HG03045 (cell line): Measurements from ENCODE around the gene ZDHHC14.
"Not testable (repeated sequence)": the region's sequence is repeated elsewhere in the genome, so short reads cannot be mapped to it uniquely, and the experiment has no call there.

Experiments
- ATAC-seq: cut with Tn5 transposase; IDR thresholded peaks from one replicate; pipeline ENCODE4 v1.9.1; 2021; ENCODE audit warnings: mild to moderate bottlenecking, moderate library complexity; ENCODE audit not compliant: unreplicated experiment

Gene ZDHHC14

GRCh38 chr6:157676241-157676640 lies 295.3 kb downstream of the ZDHHC14 start:
- no peak for ATAC-seq

- ATAC-seq, result no peak
Observed at GRCh38 chr6:157677235-157677634, 296.2 kb downstream of the ZDHHC14 start.

- ATAC-seq, result no peak
Observed at GRCh38 chr6:157679605-157680580, 298.9 kb downstream of the ZDHHC14 start.

- no peak for ATAC-seq
Observed at GRCh38 chr6:157681041-157681650, 300.2 kb downstream of the ZDHHC14 start.

GRCh38 chr6:157682856-157683481 lies 302.0 kb downstream of the ZDHHC14 start:
- no peak for ATAC-seq

- no peak for ATAC-seq
Observed at GRCh38 chr6:157683707-157684106, 302.7 kb downstream of the ZDHHC14 start.

- no peak for ATAC-seq
Observed at GRCh38 chr6:157684620-157685299, 303.8 kb downstream of the ZDHHC14 start.

GRCh38 chr6:157685596-157686280 lies 304.7 kb downstream of the ZDHHC14 start:
- ATAC-seq, result no peak

- ATAC-seq, result no peak
Observed at GRCh38 chr6:157688275-157688959, 307.4 kb downstream of the ZDHHC14 start.

GRCh38 chr6:157688960-157689599 lies 308.1 kb downstream of the ZDHHC14 start:
- no peak for ATAC-seq

GRCh38 chr6:157689875-157690274 lies 308.9 kb downstream of the ZDHHC14 start:
- no peak for ATAC-seq

- no peak for ATAC-seq
Observed at GRCh38 chr6:157690441-157691210, 309.6 kb downstream of the ZDHHC14 start.

- not testable (repeated sequence) for ATAC-seq
Observed at GRCh38 chr6:157691621-157692020, 310.6 kb downstream of the ZDHHC14 start.

GRCh38 chr6:157693867-157694266 lies 312.9 kb downstream of the ZDHHC14 start:
- no peak for ATAC-seq

- no peak for ATAC-seq
Observed at GRCh38 chr6:157695301-157696040, 314.5 kb downstream of the ZDHHC14 start.

GRCh38 chr6:157699777-157700636 lies 319.0 kb downstream of the ZDHHC14 start:
- ATAC-seq, result no peak

- not testable (repeated sequence) for ATAC-seq
Observed at GRCh38 chr6:157706351-157706750, 325.4 kb downstream of the ZDHHC14 start.
